Hematopoietic multipotent progenitor cell treated with erythropoietin and hydrocortisone succinate and interleukin-3 and kit ligand, for 17 days (in vitro differentiated cells): ENCODE results near the gene PRDM16.

Source experiments
- DNase-seq: peaks from one replicate; pipeline ENCODE4 v3.0.0-alpha.2; 2015; ENCODE audit warnings: low spot score

PRDM16 gene

DNA sequence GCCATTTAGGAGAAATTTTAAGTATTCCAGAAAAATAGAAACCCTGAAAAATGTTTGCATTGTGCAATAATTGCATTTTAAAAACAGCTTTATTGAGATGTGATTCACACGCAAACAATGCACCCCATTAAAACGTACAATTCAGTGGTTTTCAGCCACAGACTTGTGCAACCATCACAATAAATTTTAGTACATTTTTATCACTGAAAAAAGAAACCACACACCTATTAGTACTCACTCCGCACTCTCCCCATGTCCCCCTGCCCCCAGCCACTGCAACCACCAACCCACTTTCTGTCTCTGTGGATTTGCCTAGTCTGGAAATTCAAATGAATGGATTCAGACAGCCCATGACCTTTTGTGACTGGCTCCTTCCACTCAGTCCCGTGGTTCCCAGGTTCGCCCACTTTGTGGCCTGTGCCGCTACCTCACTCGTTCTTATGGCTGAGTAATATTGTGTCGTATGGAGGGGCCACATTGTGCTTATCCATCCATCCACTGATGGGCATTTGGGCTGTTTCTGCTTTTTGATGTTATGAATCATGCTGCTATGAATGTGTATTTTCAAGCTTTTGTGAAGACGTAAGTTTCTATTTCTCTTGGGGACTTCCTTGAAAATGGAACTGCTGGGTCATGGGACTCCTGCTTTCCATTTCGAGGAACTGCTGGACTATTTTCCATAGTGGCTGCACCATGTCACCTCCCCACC is 237.7 kb downstream of the PRDM16 start:
- no peak for DNase-seq

DNA sequence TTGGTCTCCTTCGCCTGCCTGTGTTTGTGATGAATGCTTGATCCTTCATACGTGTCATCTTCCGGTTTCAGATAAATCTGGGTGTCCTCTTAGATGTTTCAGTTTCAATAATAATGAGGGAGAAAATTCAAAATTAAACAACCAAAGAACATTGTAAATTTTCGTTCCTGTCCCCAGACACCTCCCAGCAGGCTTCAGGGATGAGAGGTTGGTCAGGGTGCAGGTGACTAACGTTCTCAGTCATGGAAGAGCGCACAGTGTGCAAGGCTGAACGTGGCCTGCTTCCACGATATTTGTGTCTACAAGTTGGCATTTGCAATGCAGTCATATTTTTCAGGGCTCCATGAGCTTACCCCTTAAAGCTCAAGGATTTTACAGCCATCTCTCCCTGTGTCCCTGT is 238.4 kb downstream of the PRDM16 start:
- DNase-seq: no peak

DNA sequence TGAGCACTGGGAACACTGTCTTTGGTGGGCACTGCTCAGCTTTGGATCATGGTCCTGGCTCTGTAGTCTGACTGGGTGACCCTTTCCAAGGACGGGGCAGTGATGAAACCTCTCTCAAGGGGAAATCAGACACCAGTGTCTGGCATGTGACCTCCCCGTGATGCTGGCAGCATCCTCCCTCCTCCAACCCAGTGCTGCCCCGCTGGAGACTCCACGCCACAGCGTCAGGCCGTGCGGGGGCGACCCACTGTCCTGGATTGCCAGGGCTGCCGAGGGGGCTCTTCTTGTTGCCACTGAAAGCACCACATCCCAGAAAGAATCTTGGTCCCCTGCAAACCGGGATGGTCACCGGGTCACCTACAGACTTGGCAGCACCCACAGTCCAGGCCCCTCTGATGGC is 239.1 kb downstream of the PRDM16 start:
- no peak for DNase-seq

GRCh38 chr1:3310718-3311400 is 241.9 kb downstream of the PRDM16 start:
- no peak for DNase-seq

DNA sequence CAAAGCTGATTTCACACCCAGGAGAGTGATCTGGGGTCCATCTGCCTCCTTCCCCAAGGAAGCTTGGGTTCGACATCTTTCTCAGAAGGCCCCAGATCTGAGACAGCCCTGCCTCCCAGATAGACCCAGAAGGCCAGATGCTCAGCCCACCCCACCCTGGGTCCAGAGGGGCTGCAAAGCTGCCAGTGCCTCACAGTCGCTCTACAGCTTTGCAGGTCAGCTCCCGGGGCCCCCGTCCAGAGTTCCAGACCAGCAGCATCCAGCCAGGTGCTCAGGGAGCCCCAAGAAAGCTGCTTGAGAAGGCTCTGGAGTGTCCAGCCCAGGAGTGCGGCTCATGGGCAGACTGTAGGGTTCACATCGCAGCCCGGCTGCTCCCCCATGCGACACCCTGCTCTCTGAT is 242.7 kb downstream of the PRDM16 start:
- DNase-seq: no peak

DNA sequence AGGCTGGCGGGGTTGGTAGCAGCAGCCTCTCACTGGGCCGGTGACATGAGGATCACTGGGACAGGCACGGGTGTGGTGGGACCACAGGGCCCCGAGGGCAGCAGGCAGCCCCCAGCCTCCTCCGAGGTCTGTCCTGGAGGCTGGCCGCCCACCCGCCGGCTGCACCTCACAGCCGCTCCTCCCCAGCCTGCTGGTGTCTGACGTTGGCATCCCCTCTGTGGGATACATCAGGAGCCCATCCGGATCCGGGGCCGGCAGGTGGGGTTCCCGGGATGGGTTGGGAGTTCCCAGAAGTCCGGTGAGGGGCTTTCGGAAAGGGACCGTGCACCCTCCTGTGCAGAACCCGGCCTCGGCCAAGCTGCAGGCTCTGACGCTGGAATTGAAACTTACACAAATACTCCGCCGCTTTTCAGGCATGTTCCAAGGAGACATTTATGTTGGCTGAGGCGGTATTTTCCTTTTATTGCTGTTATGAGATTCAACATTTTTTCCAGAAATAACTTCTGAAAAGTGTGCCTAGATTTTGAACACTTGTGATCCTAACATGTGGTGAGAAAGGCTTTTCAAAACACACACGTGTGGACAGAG is 243.4 kb downstream of the PRDM16 start:
- no peak for DNase-seq

- DNase-seq: no peak
These were observed 244.0 kb downstream of the PRDM16 start for GRCh38 chr1:3312898-3313575.

DNA sequence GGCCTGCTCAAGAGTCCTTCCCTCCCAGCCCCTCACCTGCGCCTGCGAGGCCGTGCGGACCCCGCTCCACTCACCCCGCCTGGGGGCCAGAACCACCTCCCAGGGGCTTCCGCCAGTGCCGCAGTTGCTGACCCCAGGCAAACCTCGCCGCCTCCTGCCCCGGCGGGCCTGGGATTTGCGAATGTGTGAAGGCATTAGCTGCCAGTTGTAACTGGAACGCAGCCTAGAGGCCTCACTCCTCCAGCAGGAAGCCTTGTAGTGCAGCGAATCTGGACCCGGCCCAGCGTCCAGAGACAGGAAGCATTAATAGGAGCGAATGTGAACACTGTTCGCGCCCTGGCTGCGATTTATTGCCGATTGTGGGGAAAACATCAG is 244.6 kb downstream of the PRDM16 start:
- no peak for DNase-seq

DNA sequence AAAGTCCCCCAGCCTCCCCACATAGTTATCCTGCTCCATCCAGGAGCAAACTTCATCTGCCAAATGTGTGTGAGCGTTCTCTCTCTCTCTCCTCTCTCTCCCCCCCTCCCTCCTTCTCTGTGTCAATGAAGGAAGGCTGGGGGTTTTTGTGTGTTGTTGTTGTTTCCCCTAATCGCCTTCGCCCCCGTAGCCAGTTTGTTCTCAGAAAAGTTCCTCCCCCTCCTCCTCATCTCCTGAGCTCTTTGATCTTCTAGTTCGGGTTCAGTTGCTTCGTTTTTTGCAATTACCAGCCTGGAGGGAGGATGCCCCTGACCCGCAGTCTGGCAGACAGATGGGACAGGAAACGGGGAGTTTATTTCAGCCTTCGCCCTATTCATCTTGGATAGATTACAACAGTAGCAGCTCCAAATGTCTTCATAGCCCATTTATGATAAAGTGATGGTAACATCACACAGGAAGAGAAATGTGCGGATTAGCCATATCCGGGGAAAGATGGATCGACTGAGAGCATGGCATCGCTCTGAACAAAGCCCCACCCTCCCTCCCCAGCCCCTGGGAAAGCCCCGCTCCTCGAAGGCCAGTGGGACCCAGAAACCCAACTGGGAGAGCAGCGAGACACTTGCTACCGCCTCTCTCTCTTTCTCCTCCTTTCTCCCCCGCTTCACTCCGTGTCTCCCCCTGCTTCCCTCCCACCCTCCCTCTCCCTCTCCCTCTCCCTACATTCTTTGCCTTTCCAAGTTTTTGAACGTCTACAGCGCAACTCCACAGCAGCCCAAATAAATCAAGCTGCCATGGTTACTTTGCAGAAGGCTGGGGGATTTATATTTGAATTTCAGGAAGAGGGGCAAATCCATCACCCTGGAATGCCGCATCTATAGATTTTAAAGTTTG is 245.7 kb downstream of the PRDM16 start:
- no peak for DNase-seq

- DNase-seq: no peak
These were observed 246.7 kb downstream of the PRDM16 start for GRCh38 chr1:3315399-3316339.

- DNase-seq: no peak
These were observed 247.4 kb downstream of the PRDM16 start for GRCh38 chr1:3316340-3316943.

GRCh38 chr1:3317456-3317855 is 248.5 kb downstream of the PRDM16 start:
- no peak for DNase-seq

DNA sequence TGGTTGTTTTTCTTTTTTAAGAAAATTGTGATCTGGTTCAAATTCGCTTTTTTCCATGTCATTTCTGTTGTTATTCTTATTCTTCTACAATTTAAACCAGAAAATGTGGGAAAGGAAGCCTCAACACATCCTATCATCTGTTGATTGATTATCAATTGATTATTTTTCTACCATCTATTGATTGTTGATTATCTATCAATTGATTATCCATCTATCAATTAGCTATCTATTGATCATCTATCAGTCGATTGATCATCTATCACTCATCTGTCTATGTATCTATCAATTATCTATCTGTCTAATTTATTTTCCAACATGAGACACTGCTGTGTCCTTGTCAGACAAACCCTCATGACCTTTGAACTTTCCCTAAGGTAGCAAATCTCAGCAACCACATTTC is 249.3 kb downstream of the PRDM16 start:
- no peak for DNase-seq

GRCh38 chr1:3319874-3320245 is 250.9 kb downstream of the PRDM16 start:
- peak; percentile 27 for DNase-seq

GRCh38 chr1:3320246-3321152 is 251.5 kb downstream of the PRDM16 start:
- no peak for DNase-seq

GRCh38 chr1:3321559-3322449 is 252.8 kb downstream of the PRDM16 start:
- DNase-seq: no peak

DNA sequence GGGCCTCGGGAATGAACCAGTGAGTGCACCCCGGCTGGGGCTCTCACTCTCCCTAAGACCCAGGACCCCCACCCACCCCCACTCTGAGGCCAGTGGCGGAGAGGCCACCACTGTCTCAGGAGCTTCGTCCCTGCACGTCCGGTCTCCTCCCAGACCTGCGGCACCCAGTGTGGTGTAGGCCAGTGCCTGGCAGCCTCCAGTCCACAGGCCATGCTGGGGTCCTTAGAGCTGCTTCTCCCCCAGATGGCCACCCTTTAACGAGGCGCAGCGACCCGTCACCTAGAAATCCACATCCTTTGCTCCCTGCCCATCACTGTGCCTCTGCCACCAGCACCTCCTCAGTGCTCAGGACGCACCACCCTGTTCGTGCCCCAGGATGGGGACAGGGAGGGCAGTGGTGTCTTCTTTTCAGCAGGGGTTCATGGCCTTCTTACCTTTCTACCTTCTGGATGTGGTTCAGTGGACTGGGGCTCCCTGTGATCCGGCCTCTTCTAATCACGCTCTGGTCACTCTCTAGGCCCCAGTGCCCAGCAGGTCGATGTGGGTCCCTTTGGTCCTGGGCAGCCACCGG is 253.5 kb downstream of the PRDM16 start:
- no peak for DNase-seq
